Measurements from ENCODE around the gene SSBP3. TPM values are rescaled to one million over a fixed set of nuclear protein-coding genes. Genes with fewer than 3 reads are reported as not detected.
"Not testable (repeated sequence)": the region's sequence is repeated elsewhere in the genome, so short reads cannot be mapped to it uniquely, and the experiment has no call there.

SSBP3 gene
- total RNA-seq, 1 experiment from 2014 or later: 42.1 TPM

DNA sequence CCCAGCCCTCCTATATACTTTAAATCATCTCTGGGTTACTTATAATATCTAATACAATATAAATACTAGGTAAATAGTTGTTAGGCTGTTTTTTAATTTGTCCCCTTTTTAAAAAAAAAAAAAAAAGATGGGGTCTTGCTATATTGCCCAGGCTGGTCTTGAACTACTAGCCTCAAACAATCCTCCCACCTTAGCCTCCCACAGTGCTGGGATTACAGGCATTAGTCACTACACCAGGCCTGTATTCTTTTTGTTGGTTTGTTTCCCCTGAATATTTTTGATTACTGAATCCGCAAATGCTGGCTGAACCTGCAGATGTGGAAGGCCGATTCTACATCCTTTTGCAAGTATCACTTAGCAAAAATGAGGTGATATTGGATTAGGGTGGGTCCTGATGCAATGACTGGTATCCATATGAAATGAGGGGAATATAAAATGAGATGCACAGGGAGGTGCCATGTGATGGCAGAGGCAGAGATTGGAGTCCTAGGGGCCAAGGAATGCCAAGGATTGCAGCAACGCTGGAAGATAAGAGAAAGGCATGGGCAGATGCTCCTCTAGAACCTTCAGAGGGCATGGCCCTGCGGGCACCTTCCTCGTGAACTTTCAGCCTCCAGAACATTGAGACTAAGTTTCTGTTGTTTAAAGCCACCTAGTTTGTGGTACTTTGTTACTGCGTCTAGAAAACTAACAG lies 58.8 kb downstream of the SSBP3 start:
- no peaks in the 10 kb centered on the region for H3K27me3 Mint-ChIP-seq (ENCODE audit: insufficient read depth, unreplicated experiment)
- no peaks in the 10 kb centered on the region for H3K4me1 Mint-ChIP-seq (ENCODE audit: low read depth, unreplicated experiment)
- no TSS peak for BruUV-seq (replicated peaks)
- no peak for DNase-seq
- no peaks in the 10 kb centered on the region for H3K36me3 ChIP-seq (ENCODE audit: control insufficient read depth, insufficient read depth, low read length)
- peak overlapping the region; percentile 50 for H3K27ac Mint-ChIP-seq (ENCODE audit: unreplicated experiment)
- H3K9me3 Mint-ChIP-seq (ENCODE audit: unreplicated experiment): no peaks in the 10 kb centered on the region
- H3K27me3 ChIP-seq (replicated peaks; ENCODE audit: control insufficient read depth, insufficient read depth, low read length): no peaks in the 10 kb centered on the region
- peaks cover 12% of the 10 kb centered on the region for H3K4me1 ChIP-seq
- H3K4me3 ChIP-seq (ENCODE audit: low read depth, low read length): no peak overlapping the region
- H3K36me3 Mint-ChIP-seq (ENCODE audit: insufficient read depth, unreplicated experiment): peaks cover 5% of the 10 kb centered on the region
- POLR2A ChIA-PET: no interaction called here
- intact Hi-C loops (cut with micrococcal nuclease; ENCODE audit: unreplicated experiment): loop anchor here (5.0 kb wide), 1 partner anchor 35 kb away; no protein-coding TSS in a partner anchor
- CTCF ChIA-PET: no interaction called here
- H3K4me3 Mint-ChIP-seq (ENCODE audit: unreplicated experiment): no peak overlapping the region
- TF ChIP-seq, protein P1, sequence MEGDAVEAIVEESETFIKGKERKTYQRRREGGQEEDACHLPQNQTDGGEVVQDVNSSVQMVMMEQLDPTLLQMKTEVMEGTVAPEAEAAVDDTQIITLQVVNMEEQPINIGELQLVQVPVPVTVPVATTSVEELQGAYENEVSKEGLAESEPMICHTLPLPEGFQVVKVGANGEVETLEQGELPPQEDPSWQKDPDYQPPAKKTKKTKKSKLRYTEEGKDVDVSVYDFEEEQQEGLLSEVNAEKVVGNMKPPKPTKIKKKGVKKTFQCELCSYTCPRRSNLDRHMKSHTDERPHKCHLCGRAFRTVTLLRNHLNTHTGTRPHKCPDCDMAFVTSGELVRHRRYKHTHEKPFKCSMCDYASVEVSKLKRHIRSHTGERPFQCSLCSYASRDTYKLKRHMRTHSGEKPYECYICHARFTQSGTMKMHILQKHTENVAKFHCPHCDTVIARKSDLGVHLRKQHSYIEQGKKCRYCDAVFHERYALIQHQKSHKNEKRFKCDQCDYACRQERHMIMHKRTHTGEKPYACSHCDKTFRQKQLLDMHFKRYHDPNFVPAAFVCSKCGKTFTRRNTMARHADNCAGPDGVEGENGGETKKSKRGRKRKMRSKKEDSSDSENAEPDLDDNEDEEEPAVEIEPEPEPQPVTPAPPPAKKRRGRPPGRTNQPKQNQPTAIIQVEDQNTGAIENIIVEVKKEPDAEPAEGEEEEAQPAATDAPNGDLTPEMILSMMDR (IDR thresholded peaks at IDR 0.05; ENCODE audit: insufficient read depth in 1 of 2, low read depth in 1 of 2, low read length in 1 of 2, severe bottlenecking in 1 of 2, unreplicated experiment in 1 of 2): no peak
- no peaks in the 10 kb centered on the region for H3K9me3 ChIP-seq

DNA sequence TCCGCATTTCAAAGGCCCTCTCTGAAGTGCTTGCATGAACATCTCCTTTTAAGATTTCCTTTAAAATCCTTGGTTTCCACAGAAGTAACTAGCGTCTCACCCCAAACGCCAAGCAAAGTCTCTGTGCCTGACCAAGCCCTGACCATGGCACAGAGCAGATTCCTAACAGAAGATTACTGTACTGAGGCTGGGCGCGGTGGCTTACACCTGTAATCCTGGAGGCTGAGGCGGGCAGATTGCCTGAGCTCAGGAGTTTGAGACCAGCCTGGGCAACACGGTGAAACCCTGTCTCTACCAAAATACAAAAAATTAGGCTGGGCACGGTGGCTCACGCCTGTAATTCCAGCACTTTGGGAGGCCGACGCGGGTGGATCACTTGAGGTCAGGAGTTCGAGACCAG lies 60.6 kb downstream of the SSBP3 start:
- H3K9me3 Mint-ChIP-seq (ENCODE audit: unreplicated experiment); H3K36me3 Mint-ChIP-seq (ENCODE audit: insufficient read depth, unreplicated experiment); H3K36me3 ChIP-seq (ENCODE audit: control insufficient read depth, insufficient read depth, low read length); H3K27me3 Mint-ChIP-seq (ENCODE audit: insufficient read depth, unreplicated experiment); H3K4me3 ChIP-seq (ENCODE audit: low read depth, low read length); H3K4me1 Mint-ChIP-seq (ENCODE audit: low read depth, unreplicated experiment); H3K27ac Mint-ChIP-seq (ENCODE audit: unreplicated experiment); H3K4me3 Mint-ChIP-seq (ENCODE audit: unreplicated experiment); H3K9me3 ChIP-seq; DNase-seq; BruUV-seq (replicated peaks); CTCF ChIA-PET; H3K27me3 ChIP-seq (replicated peaks; ENCODE audit: control insufficient read depth, insufficient read depth, low read length): not testable (repeated sequence)
- intact Hi-C loops (cut with micrococcal nuclease; ENCODE audit: unreplicated experiment): loop anchor here (5.0 kb wide), 1 partner anchor 37 kb away; no protein-coding TSS in a partner anchor
- H3K4me1 ChIP-seq: peaks cover 12% of the 10 kb centered on the region
- POLR2A ChIA-PET: interaction anchor here (0.6 kb wide), 1 partner anchor 12 kb away, joined by 3 read pairs; no protein-coding TSS in a partner anchor

GRCh38 chr1:54345116-54345515 lies 61.1 kb downstream of the SSBP3 start:
- Mint-ChIP-seq H3K9me3 (ENCODE audit: unreplicated experiment) (no peaks in the 10 kb centered on the region), H3K27ac (ENCODE audit: unreplicated experiment) (no peak overlapping the region), H3K36me3 (ENCODE audit: insufficient read depth, unreplicated experiment) (peaks cover 5% of the 10 kb centered on the region), H3K27me3 (ENCODE audit: insufficient read depth, unreplicated experiment) (no peaks in the 10 kb centered on the region), H3K4me1 (ENCODE audit: low read depth, unreplicated experiment) (peaks cover 10% of the 10 kb centered on the region), H3K4me3 (ENCODE audit: unreplicated experiment) (no peak overlapping the region)
- intact Hi-C loops (cut with micrococcal nuclease; ENCODE audit: unreplicated experiment): loop anchor here (5.0 kb wide), 1 partner anchor 37 kb away; no protein-coding TSS in a partner anchor
- POLR2A ChIA-PET: no interaction called here
- Histone ChIP-seq H3K27me3 (replicated peaks; ENCODE audit: control insufficient read depth, insufficient read depth, low read length) (no peaks in the 10 kb centered on the region), H3K9me3 (no peaks in the 10 kb centered on the region), H3K4me1 (peaks cover 12% of the 10 kb centered on the region), H3K4me3 (ENCODE audit: low read depth, low read length) (no peak overlapping the region), H3K36me3 (ENCODE audit: control insufficient read depth, insufficient read depth, low read length) (no peaks in the 10 kb centered on the region)
- CTCF ChIA-PET: no interaction called here
- TF ChIP-seq, protein P1 (IDR thresholded peaks at IDR 0.05; ENCODE audit: insufficient read depth in 1 of 2, low read depth in 1 of 2, low read length in 1 of 2, severe bottlenecking in 1 of 2, unreplicated experiment in 1 of 2): no peak
- no peak for DNase-seq
- BruUV-seq (replicated peaks): no TSS peak
